Sigmoid colon (tissue), 7 donors: Measurements from ENCODE around the gene CAMK2N1. TPM values are rescaled to one million over a fixed set of nuclear protein-coding genes. Genes with fewer than 3 reads are reported as not detected.

Experiments
- DNase-seq: peaks from one replicate; pipeline ENCODE4 v3.0.0-alpha.2; 2019
- H3K27ac ChIP-seq, 4 donors: fragments of 200-600 bp; sonication (generic); one replicate each; pipeline ENCODE4 v1.5.1; 2016 to 2019; ENCODE audit warnings: mild to moderate bottlenecking in 1 of 4
- H3K27me3 ChIP-seq, 3 donors: fragments of 200-600 bp; sonication (generic); one replicate each; pipeline ENCODE4 v1.5.1; 2019; ENCODE audit warnings: mild to moderate bottlenecking in 1 of 3
- H3K36me3 ChIP-seq, 4 donors: fragments of 200-600 bp; sonication (generic); one replicate each; pipeline ENCODE4 v1.5.1; 2016 to 2019
- H3K4me1 ChIP-seq, 4 donors: fragments of 200-600 bp; sonication (generic); one replicate each; pipeline ENCODE4 v1.5.1; 2017 to 2019
- H3K4me3 ChIP-seq, 4 donors: fragments of 200-600 bp; sonication (generic); one replicate each; pipeline ENCODE4 v1.5.1; 2017 to 2019; ENCODE audit warnings: mild to moderate bottlenecking in 2 of 4, moderate library complexity in 1 of 4
- H3K9me3 ChIP-seq, 4 donors: fragments of 200-600 bp in 3 of 4; sonication (generic) in 3 of 4; one replicate each; pipeline versions ENCODE4 v1.5.1 to v1.6.1; 2013 to 2019
- CTCF ChIP-seq, 4 experiments: fragments of 450-650 bp in 3 of 4; fragments of 200-600 bp in 1 of 4; IDR thresholded peaks; one replicate each; pipeline ENCODE4 v1.5.1; 2016 to 2019; ENCODE audit warnings: antibody characterized with exemption in 4 of 4, mild to moderate bottlenecking in 3 of 4, moderate library complexity in 2 of 4
- EP300 ChIP-seq, 4 donors: sonication (generic); formaldehyde crosslinking; IDR thresholded peaks; one replicate each; pipeline ENCODE4 v1.6.1; 2017; ENCODE audit warnings: antibody characterized with exemption in 4 of 4
- POLR2A ChIP-seq, 2 donors: fragments of 450-650 bp; IDR thresholded peaks; one replicate each; pipeline ENCODE4 v1.6.1; 2016; ENCODE audit warnings: antibody characterized with exemption in 2 of 2, mild to moderate bottlenecking in 2 of 2, moderate library complexity in 2 of 2
- POLR2AphosphoS5 ChIP-seq, 4 donors: sonication (generic); formaldehyde crosslinking; IDR thresholded peaks; one replicate each; pipeline ENCODE4 v1.6.1; 2017; ENCODE audit warnings: antibody characterized with exemption in 4 of 4
- WGBS, 2 donors: extraction: QIAGEN DNeasy Blood & Tissue Kit; methylation state at CpG; one replicate each; pipeline ENCODE4 v1.1.7; 2013; 5-methylcytosine and 5-hydroxymethylcytosine counted together
- intact Hi-C: fragments of 100-400 bp; cut with DNase I; formaldehyde crosslinking; loops from one replicate; pipeline ENCODE4 v1.15.1; 2023
- polyA plus RNA-seq, 3 donors: library from polyadenylated mRNA; stranded (reverse); fragments of 200-250 nt; gene quantifications; one replicate each; pipeline ENCODE4 v1.2.3, GENCODE V29; 2013
- total RNA-seq, 4 donors: library from RNA; depleted of rRNA; stranded (reverse); fragments of >200 nt; gene quantifications; one replicate each; pipeline ENCODE4 v1.1.0, GENCODE V29; 2016
- donor health status: healthy with polysubstance abuse.
- donor health status: Bipolar disorder and iron deficiency.
- donor health status: healthy.

Gene CAMK2N1
- total and polyA plus RNA-seq, 7 donors, result 18.3 to 247 (median 31.9) TPM

GRCh38 chr1:20432891-20433290, 53.1 kb downstream of the CAMK2N1 start:
- WGBS, 2 donors, result 76 to 80% methylated on average over 4 of the region's 4 CpGs
- Histone ChIP-seq H3K4me1 (no peaks in the 10 kb centered on the region), H3K9me3 (no peaks in the 10 kb centered on the region), H3K27me3 (peaks cover 0 to 37% (median 5%) of the 10 kb centered on the region in 3 donors), H3K36me3 (no peaks in the 10 kb centered on the region), H3K27ac (no peak overlapping the region), H3K4me3 (no peak overlapping the region)
- intact Hi-C loops, result loop anchor here (5.0 kb wide), 1 partner anchor 221 kb away; no protein-coding TSS in a partner anchor
- TF ChIP-seq EP300 (IDR thresholded peaks at IDR 0.05), result no peak
- TF ChIP-seq POLR2AphosphoS5 (IDR thresholded peaks at IDR 0.05), result no peak
- no peak for TF ChIP-seq POLR2A (IDR thresholded peaks at IDR 0.05)
- TF ChIP-seq CTCF (IDR thresholded peaks at IDR 0.05), result no peak
- no peak for DNase-seq

Other genes starting within 250 kb of the CAMK2N1 start
- under 1 TPM in 1 of 4 donors, not detected in 3; 0.16 TPM for gene VWA5B1, start 195.3 kb downstream of the CAMK2N1 start, total RNA-seq
- under 1 TPM in 1 of 3 donors, not detected in 2; 0.22 TPM for gene VWA5B1, start 195.3 kb downstream of the CAMK2N1 start, polyA plus RNA-seq
- gene MUL1, start 21.9 kb upstream of the CAMK2N1 start, total RNA-seq, result 10 to 100 TPM; 26.8 to 34.1 (median 32.6) TPM
- gene MUL1, start 21.9 kb upstream of the CAMK2N1 start, polyA plus RNA-seq, result 10 to 100 TPM in 1 of 3 donors, 1 to 10 TPM in 2; 4.8 to 30.3 (median 9.2) TPM
- gene FAM43B, start 66.4 kb upstream of the CAMK2N1 start, total RNA-seq, result 1 to 10 TPM in 3 of 4 donors, under 1 TPM in 1; 0.81 to 1.7 (median 1.5) TPM
- gene FAM43B, start 66.4 kb upstream of the CAMK2N1 start, polyA plus RNA-seq, result under 1 TPM in 2 of 3 donors, not detected in 1; 0.23 to 0.29 TPM
- 1 to 10 TPM; 1.3 to 4.3 (median 2.5) TPM for gene CDA, start 102.9 kb upstream of the CAMK2N1 start, total RNA-seq
- 100 to 1,000 TPM in 1 of 3 donors, 10 to 100 TPM in 2; 61.6 to 272 (median 82.9) TPM for gene CDA, start 102.9 kb upstream of the CAMK2N1 start, polyA plus RNA-seq
- gene PINK1, start 147.2 kb upstream of the CAMK2N1 start, total RNA-seq, result 100 to 1,000 TPM; 137 to 179 (median 161) TPM
- gene PINK1, start 147.2 kb upstream of the CAMK2N1 start, polyA plus RNA-seq, result 100 to 1,000 TPM in 2 of 3 donors, 10 to 100 TPM in 1; 60.1 to 149 (median 144) TPM
- gene DDOST, start 175.2 kb upstream of the CAMK2N1 start, total RNA-seq, result 10 to 100 TPM; 87.8 to 98.9 (median 91.1) TPM
- gene DDOST, start 175.2 kb upstream of the CAMK2N1 start, polyA plus RNA-seq, result 100 to 1,000 TPM in 1 of 3 donors, 10 to 100 TPM in 2; 61.3 to 243 (median 77.0) TPM
- gene KIF17, start 231.8 kb upstream of the CAMK2N1 start, total RNA-seq, result 1 to 10 TPM in 3 of 4 donors, under 1 TPM in 1; 0.54 to 2.2 (median 1.5) TPM
- 1 to 10 TPM in 2 of 3 donors, under 1 TPM in 1; 0.69 to 2.4 (median 1.3) TPM for gene KIF17, start 231.8 kb upstream of the CAMK2N1 start, polyA plus RNA-seq
- under 1 TPM in 3 of 4 donors, not detected in 1; 0.14 to 0.55 (median 0.36) TPM for gene SH2D5, start 246.5 kb upstream of the CAMK2N1 start, total RNA-seq
- gene SH2D5, start 246.5 kb upstream of the CAMK2N1 start, polyA plus RNA-seq, result under 1 TPM in 2 of 3 donors, not detected in 1; under 0.01 to 0.09 TPM